GM19023 (cell line): ENCODE results near the gene IKBKG.
"Not testable (repeated sequence)": the region's sequence is repeated elsewhere in the genome, so short reads cannot be mapped to it uniquely, and the experiment has no call there.

Source experiments
- ATAC-seq: cut with Tn5 transposase; IDR thresholded peaks from one replicate; pipeline ENCODE4 v1.9.1; 2021; ENCODE audit warnings: mild to moderate bottlenecking, moderate library complexity; ENCODE audit not compliant: unreplicated experiment

The IKBKG gene

GRCh38 chrX:154525606-154526490, 21.6 kb upstream of the IKBKG start:
- ATAC-seq: no peak

GRCh38 chrX:154526901-154527675, 20.3 kb upstream of the IKBKG start:
- peak; percentile 76 for ATAC-seq

- no peak for ATAC-seq
Observed at GRCh38 chrX:154529206-154529612, 18.2 kb upstream of the IKBKG start.

- ATAC-seq: no peak
Observed at GRCh38 chrX:154530286-154530685, 17.1 kb upstream of the IKBKG start.

- ATAC-seq: no peak
Observed at GRCh38 chrX:154531626-154532025, 15.8 kb upstream of the IKBKG start.

GRCh38 chrX:154532690-154533089, 14.7 kb upstream of the IKBKG start:
- no peak for ATAC-seq

GRCh38 chrX:154534526-154535322, 12.7 kb upstream of the IKBKG start:
- ATAC-seq: peak; percentile 92

GRCh38 chrX:154535892-154536291, 11.5 kb upstream of the IKBKG start:
- no peak for ATAC-seq

- no peak for ATAC-seq
Observed at GRCh38 chrX:154539077-154539476, 8.3 kb upstream of the IKBKG start.

GRCh38 chrX:154540365-154540764, 7.1 kb upstream of the IKBKG start:
- ATAC-seq: not testable (repeated sequence)

- ATAC-seq: no peak
Observed at GRCh38 chrX:154540897-154541535, 6.4 kb upstream of the IKBKG start.

GRCh38 chrX:154541589-154541895, 5.9 kb upstream of the IKBKG start:
- no peak for ATAC-seq

- ATAC-seq: no peak
Observed at GRCh38 chrX:154541896-154542722, 5.3 kb upstream of the IKBKG start.

GRCh38 chrX:154542723-154543424, 4.5 kb upstream of the IKBKG start:
- no peak for ATAC-seq

- no peak for ATAC-seq
Observed at GRCh38 chrX:154545673-154546274, 1.6 kb upstream of the IKBKG start.

- ATAC-seq: peak; percentile 48
Observed at GRCh38 chrX:154546354-154547244, 821 bp upstream of the IKBKG start, which contains the start of gene G6PD. Gene G6PD (minus strand): TSS chrX:154546846. CDS start chrX:154546155, 691 bp downstream.

GRCh38 chrX:154548028-154548316, 552 bp downstream of the IKBKG start:
- ATAC-seq: no peak

GRCh38 chrX:154549766-154550165, 2.3 kb downstream of the IKBKG start:
- ATAC-seq: no peak
